ENCODE data around the gene VAMP2.

VAMP2 gene

GRCh38 chr17:8186446-8186786, 23.7 kb upstream of the VAMP2 start:
- H3K4me3 ChIP-seq (ENCODE audit: low read depth, low read length), result peak overlapping the region; percentile 83
- peak overlapping the region; percentile 97 for H3K27ac ChIP-seq
- no peaks in the 10 kb centered on the region for H3K9me3 ChIP-seq (ENCODE audit: control insufficient read depth, low read length)
- peak overlapping the region; percentile 78 for H3K4me2 ChIP-seq (ENCODE audit: low read length)
- no peaks in the 10 kb centered on the region for H3K27me3 ChIP-seq (ENCODE audit: control insufficient read depth, insufficient read depth, low read length)
- no peaks in the 10 kb centered on the region for H3K36me3 ChIP-seq (ENCODE audit: control insufficient read depth, insufficient read depth, low read length)
- H3K79me2 ChIP-seq, result no peaks in the 10 kb centered on the region
- H3K4me1 ChIP-seq, result peaks cover 19% of the 10 kb centered on the region
- H3K9ac ChIP-seq, result no peak overlapping the region
- peak overlapping the region; percentile 92 for H2AFZ ChIP-seq
- no peak for TF ChIP-seq CTCF (IDR thresholded peaks at IDR 0.05)

- Histone ChIP-seq H3K36me3 (ENCODE audit: control insufficient read depth, insufficient read depth, low read length) (no peaks in the 10 kb centered on the region), H3K27ac (peak overlapping the region; percentile 97), H3K9me3 (ENCODE audit: control insufficient read depth, low read length) (no peaks in the 10 kb centered on the region), H2AFZ (peak overlapping the region; percentile 92), H3K4me2 (ENCODE audit: low read length) (peak overlapping the region; percentile 78), H3K27me3 (ENCODE audit: control insufficient read depth, insufficient read depth, low read length) (no peaks in the 10 kb centered on the region), H3K4me3 (ENCODE audit: low read depth, low read length) (peak overlapping the region; percentile 83), H3K4me1 (peaks cover 19% of the 10 kb centered on the region), H3K9ac (peak overlapping the region; percentile 48), H3K79me2 (no peaks in the 10 kb centered on the region)
- no peak for TF ChIP-seq CTCF (IDR thresholded peaks at IDR 0.05)
Measured at GRCh38 chr17:8185582-8186445, 23.1 kb upstream of the VAMP2 start.

GRCh38 chr17:8176998-8177731, 14.4 kb upstream of the VAMP2 start:
- Histone ChIP-seq H3K9ac (no peak overlapping the region), H3K4me2 (ENCODE audit: low read length) (peak overlapping the region; percentile 98), H3K79me2 (peaks cover 10% of the 10 kb centered on the region), H2AFZ (peak overlapping the region; percentile 92), H3K9me3 (ENCODE audit: control insufficient read depth, low read length) (no peaks in the 10 kb centered on the region), H3K4me3 (ENCODE audit: low read depth, low read length) (peak overlapping the region; percentile 87), H3K27me3 (ENCODE audit: control insufficient read depth, insufficient read depth, low read length) (no peaks in the 10 kb centered on the region), H3K27ac (peak overlapping the region; percentile 97), H3K36me3 (ENCODE audit: control insufficient read depth, insufficient read depth, low read length) (no peaks in the 10 kb centered on the region), H3K4me1 (peaks cover 24% of the 10 kb centered on the region)
- TF ChIP-seq CTCF (IDR thresholded peaks at IDR 0.05), result no peak

GRCh38 chr17:8176197-8176940, 13.6 kb upstream of the VAMP2 start, which contains the start of gene TMEM107:
TSS of gene TMEM107 (minus strand) at chr17:8176380. CDS start at chr17:8176286, 94 bp downstream.
- no peaks in the 10 kb centered on the region for H3K9me3 ChIP-seq (ENCODE audit: control insufficient read depth, low read length)
- H2AFZ ChIP-seq, result peak within 1 kb of the TSS; percentile 92
- H3K9ac ChIP-seq, result peak within 1 kb of the TSS; percentile 74
- H3K4me1 ChIP-seq, result peaks cover 24% of the 10 kb centered on the region
- H3K27ac ChIP-seq, result peak within 1 kb of the TSS; percentile 97
- peak within 1 kb of the TSS; percentile 98 for H3K4me2 ChIP-seq (ENCODE audit: low read length)
- no peaks in the 10 kb centered on the region for H3K36me3 ChIP-seq (ENCODE audit: control insufficient read depth, insufficient read depth, low read length)
- peaks cover 10% of the 10 kb centered on the region for H3K79me2 ChIP-seq
- H3K27me3 ChIP-seq (ENCODE audit: control insufficient read depth, insufficient read depth, low read length), result no peaks in the 10 kb centered on the region
- TF ChIP-seq CTCF (IDR thresholded peaks at IDR 0.05), result no peak
- peak within 1 kb of the TSS; percentile 87 for H3K4me3 ChIP-seq (ENCODE audit: low read depth, low read length)

Measured in parathyroid adenoma (tissue), 2 donors.